Endothelial cell of umbilical vein (primary cell): ENCODE data around the gene ULBP1. TPM values are rescaled to one million over a fixed set of nuclear protein-coding genes. Genes with fewer than 3 reads are reported as not detected.

Source experiments
- BruUV-seq: library from RNA; stranded (reverse); fragments of 400-500 nt; replicated peaks from 2 replicates; lab custom pipeline; 2021; lab: Mats Ljungman, UMichigan
- CTCF ChIA-PET: fragments of 300-600, 350-600 bp; sonication (Branson Sonifier 250); formaldehyde crosslinking; loops from one replicate; lab custom pipeline; 2021; ENCODE audit warnings: antibody characterized with exemption, inconsistent platforms; lab: Charles Lee
- POLR2A ChIA-PET: fragments of 300-600, 350-600 bp; sonication (Branson Sonifier 250); formaldehyde crosslinking; loops from one replicate; lab custom pipeline; 2021; ENCODE audit warnings: antibody characterized with exemption, inconsistent platforms; lab: Charles Lee
- DNase-seq: peaks from one replicate; pipeline ENCODE4 v3.0.0-alpha.2; 2011; ENCODE audit warnings: low read depth, low spot score
- FAIRE-seq: peaks from 2 replicates; lab custom pipeline; 2011; peaks lifted over from hg19 to GRCh38; lab: Jason Lieb, UNC
- H2AFZ ChIP-seq: 2 replicates; pipeline ENCODE4 v1.6.0; 2012; ENCODE audit warnings: low read depth, low read length, control low read depth, inconsistent platforms
- H3K27ac ChIP-seq: 2 replicates; pipeline ENCODE4 v1.5.1; 2011; ENCODE audit warnings: low read depth, mild to moderate bottlenecking, control low read depth, low read length, moderate library complexity; ENCODE audit not compliant: insufficient read depth
- H3K27me3 ChIP-seq, 2 experiments: 2 replicates each; pipeline versions ENCODE4 v1.6.0 to v1.6.1; 2011; ENCODE audit warnings: low read length in 2 of 2, mixed read lengths in 1 of 2; ENCODE audit not compliant: control insufficient read depth in 2 of 2, insufficient read depth in 2 of 2
- H3K36me3 ChIP-seq, 2 experiments: 2 replicates in 1 of 2; 3 replicates in 1 of 2; pipeline ENCODE4 v1.5.1; 2011; ENCODE audit warnings: low read length in 2 of 2, mild to moderate bottlenecking in 1 of 2, moderate library complexity in 1 of 2; ENCODE audit not compliant: control insufficient read depth in 2 of 2, insufficient read depth in 2 of 2; ENCODE audit errors: extremely low read depth in 1 of 2
- H3K4me1 ChIP-seq: 3 replicates; pipeline ENCODE4 v1.5.1; 2011; ENCODE audit warnings: mild to moderate bottlenecking, low read length; ENCODE audit not compliant: control insufficient read depth, insufficient read depth; ENCODE audit errors: extremely low read depth
- H3K4me2 ChIP-seq: 2 replicates; pipeline ENCODE4 v1.6.1; 2011; ENCODE audit warnings: low read length, control low read depth, mixed read lengths; ENCODE audit not compliant: insufficient read depth
- H3K4me3 ChIP-seq, 3 experiments: fragments of 200-600 bp in 1 of 3; sonication (generic), shearing (Covaris generic) in 1 of 3; replicated peaks in 1 of 3; 2 replicates each; pipeline ENCODE4 v1.5.1; 2011 to 2016; ENCODE audit warnings: control low read depth in 3 of 3, low read length in 3 of 3, mild to moderate bottlenecking in 2 of 3, inconsistent platforms in 1 of 3, low read depth in 1 of 3, moderate library complexity in 1 of 3; ENCODE audit not compliant: insufficient read depth in 1 of 3
- H3K79me2 ChIP-seq: 2 replicates; pipeline ENCODE4 v1.6.0; 2012; ENCODE audit warnings: low read length, inconsistent platforms; ENCODE audit not compliant: control insufficient read depth, insufficient read depth
- H3K9ac ChIP-seq: replicated peaks from 2 replicates; pipeline ENCODE3; 2011; ENCODE audit warnings: low read length, control low read depth; ENCODE audit not compliant: insufficient read depth; ENCODE audit errors: extremely low read depth
- H3K9me1 ChIP-seq: replicated peaks from 3 replicates; pipeline ENCODE4 v1.6.0; 2011; ENCODE audit warnings: mild to moderate bottlenecking, low read length; ENCODE audit not compliant: control insufficient read depth, insufficient read depth; ENCODE audit errors: extremely low read depth
- H3K9me3 ChIP-seq: replicated peaks from 2 replicates; pipeline ENCODE4 v1.5.1; 2012; ENCODE audit warnings: low read length, inconsistent platforms; ENCODE audit not compliant: control insufficient read depth, insufficient read depth
- H4K20me1 ChIP-seq: replicated peaks from 2 replicates; pipeline ENCODE3; 2011; ENCODE audit warnings: mild to moderate bottlenecking, low read length; ENCODE audit not compliant: control insufficient read depth, insufficient read depth; ENCODE audit errors: extremely low read depth
- EZH2 ChIP-seq: IDR thresholded peaks from 2 replicates; pipeline ENCODE4 v1.6.1; 2012; ENCODE audit warnings: borderline replicate concordance, low read depth, mild to moderate bottlenecking, moderate library complexity, low read length, inconsistent platforms; ENCODE audit not compliant: severe bottlenecking
- GATA2 ChIP-seq: IDR thresholded peaks from 2 replicates; pipeline ENCODE4 v1.7.0; 2011; ENCODE audit warnings: low read depth, mild to moderate bottlenecking, moderate library complexity, mixed read lengths, low read length; ENCODE audit not compliant: insufficient read length, insufficient read depth
- MAX ChIP-seq: IDR thresholded peaks from 2 replicates; pipeline ENCODE4 v1.6.1; 2011; ENCODE audit not compliant: insufficient read depth, insufficient read length
- MYC ChIP-seq: IDR thresholded peaks from one replicate; pipeline ENCODE4 v1.6.1; 2011; ENCODE audit warnings: mild to moderate bottlenecking, low read depth, low read length
- POLR2AphosphoS5 ChIP-seq: IDR thresholded peaks from 2 replicates; pipeline ENCODE4 v1.6.1; 2012; ENCODE audit warnings: low read depth, mild to moderate bottlenecking, control low read depth, low read length, moderate library complexity; ENCODE audit not compliant: insufficient read depth
- dilution Hi-C: fragments of 300-500 bp; cut with MboI; formaldehyde crosslinking; loops from one replicate; pipeline ENCODE4 v1.15.0; 2019; ENCODE audit warnings: low sequenced_read_pairs; ENCODE audit not compliant: extremely low pct_ligation_motif_present
- intact Hi-C: fragments of 100-400 bp; cut with micrococcal nuclease; formaldehyde crosslinking; loops from one replicate; pipeline ENCODE4 v1.10.0; 2022
- polyA plus RNA-seq, 4 experiments: library from polyadenylated mRNA; depleted of rRNA in 3 of 4; stranded (reverse) in 3 of 4; unstranded in 1 of 4; fragments of >200 nt; gene quantifications; 2 replicates each; pipeline versions ENCODE4 v1.2.1 to v1.2.3, GENCODE V29; 2011 to 2012; ENCODE audit warnings: missing spikeins in 1 of 4
- total RNA-seq: library from RNA; stranded (reverse); gene quantifications from 2 replicates; pipeline ENCODE4 v1.2.3, GENCODE V29; 2021
- TF ChIP-seq, protein P1 (sequence below), 2 donors: IDR thresholded peaks; 1 replicate in 1 of 2; 2 replicates in 1 of 2; pipeline ENCODE4 v1.5.1; 2011; ENCODE audit warnings: low read length in 2 of 2, mild to moderate bottlenecking in 2 of 2, moderate library complexity in 2 of 2, control low read depth in 1 of 2, inconsistent platforms in 1 of 2, low read depth in 1 of 2; ENCODE audit not compliant: insufficient read depth in 1 of 2; ENCODE audit errors: extremely low read depth in 1 of 2

ULBP1 gene
- total and polyA plus RNA-seq, 2 donors (not counting 3 experiments of a cell fraction or from before 2014, with no cell fraction given) = 0.33 to 1.4 TPM

- FAIRE-seq = no peak
- no TSS peak for BruUV-seq
- dilution Hi-C loops = no loop called here
Observed at GRCh38 chr6:149999636-150000035, 35.9 kb downstream of the ULBP1 start.

More at GRCh38 chr6:149999636-150000035, 35.9 kb downstream of the ULBP1 start:
- Histone ChIP-seq H3K36me3 (no peaks in the 10 kb centered on the region), H3K4me2 (no peak overlapping the region), H3K4me1 (peaks cover 2% of the 10 kb centered on the region), H3K9me3 (no peaks in the 10 kb centered on the region), H3K4me3 (no peak overlapping the region), H3K9me1 (no peaks in the 10 kb centered on the region), H3K9ac (no peak overlapping the region), H3K27me3 (peaks cover 5 to 18% of the 10 kb centered on the region in 2 experiments), H4K20me1 (no peaks in the 10 kb centered on the region), H3K79me2 (no peaks in the 10 kb centered on the region), H3K27ac (no peak overlapping the region), H2AFZ (no peak overlapping the region)
- TF ChIP-seq GATA2 = no peak
- no peak for TF ChIP-seq MYC
- no peak for TF ChIP-seq EZH2
- TF ChIP-seq, protein P1, sequence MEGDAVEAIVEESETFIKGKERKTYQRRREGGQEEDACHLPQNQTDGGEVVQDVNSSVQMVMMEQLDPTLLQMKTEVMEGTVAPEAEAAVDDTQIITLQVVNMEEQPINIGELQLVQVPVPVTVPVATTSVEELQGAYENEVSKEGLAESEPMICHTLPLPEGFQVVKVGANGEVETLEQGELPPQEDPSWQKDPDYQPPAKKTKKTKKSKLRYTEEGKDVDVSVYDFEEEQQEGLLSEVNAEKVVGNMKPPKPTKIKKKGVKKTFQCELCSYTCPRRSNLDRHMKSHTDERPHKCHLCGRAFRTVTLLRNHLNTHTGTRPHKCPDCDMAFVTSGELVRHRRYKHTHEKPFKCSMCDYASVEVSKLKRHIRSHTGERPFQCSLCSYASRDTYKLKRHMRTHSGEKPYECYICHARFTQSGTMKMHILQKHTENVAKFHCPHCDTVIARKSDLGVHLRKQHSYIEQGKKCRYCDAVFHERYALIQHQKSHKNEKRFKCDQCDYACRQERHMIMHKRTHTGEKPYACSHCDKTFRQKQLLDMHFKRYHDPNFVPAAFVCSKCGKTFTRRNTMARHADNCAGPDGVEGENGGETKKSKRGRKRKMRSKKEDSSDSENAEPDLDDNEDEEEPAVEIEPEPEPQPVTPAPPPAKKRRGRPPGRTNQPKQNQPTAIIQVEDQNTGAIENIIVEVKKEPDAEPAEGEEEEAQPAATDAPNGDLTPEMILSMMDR (IDR thresholded peaks at IDR 0.05; ENCODE audit: extremely low read depth in 1 of 2, insufficient read depth in 1 of 2, low read depth in 1 of 2, low read length in 2 of 2) = no peak
- no peak for TF ChIP-seq POLR2AphosphoS5
- no peak for TF ChIP-seq MAX
- no peak for DNase-seq
- ChIA-PET POLR2A (no interaction called here), CTCF (interaction anchor here (0.9 kb wide), 1 partner anchor 17 kb away, joined by 3 read pairs; no protein-coding TSS in a partner anchor)
- intact Hi-C loops = no loop called here
